Liver (tissue), 9 donors: Measurements from ENCODE around the gene FAM184B. TPM values are rescaled to one million over a fixed set of nuclear protein-coding genes. Genes with fewer than 3 reads are reported as not detected.

Experiments
- DNase-seq: peaks from one replicate; pipeline ENCODE4 v3.0.0-alpha.2; 2017; ENCODE audit warnings: low spot score
- H3K27ac ChIP-seq, 2 donors: one replicate each; pipeline ENCODE4 v1.7.0; 2013; ENCODE audit warnings: inconsistent platforms in 2 of 2, low read length in 2 of 2, control low read depth in 1 of 2, low read depth in 1 of 2, mild to moderate bottlenecking in 1 of 2
- H3K27me3 ChIP-seq, 4 donors: one replicate each; pipeline versions ENCODE4 v1.6.1 to v1.7.0; 2013; ENCODE audit warnings: low read length in 3 of 4, inconsistent platforms in 1 of 4, mild to moderate bottlenecking in 1 of 4, moderate library complexity in 1 of 4; ENCODE audit not compliant: control insufficient read depth in 4 of 4, insufficient read depth in 4 of 4
- H3K36me3 ChIP-seq, 4 donors: one replicate each; pipeline versions ENCODE4 v1.6.1 to v1.7.0; 2013; ENCODE audit warnings: low read length in 3 of 4, mild to moderate bottlenecking in 3 of 4, low read depth in 1 of 4, moderate library complexity in 1 of 4; ENCODE audit not compliant: control insufficient read depth in 4 of 4, insufficient read depth in 3 of 4
- H3K4me1 ChIP-seq, 4 donors: one replicate each; pipeline versions ENCODE4 v1.6.1 to v1.7.0; 2013; ENCODE audit warnings: low read length in 3 of 4, mild to moderate bottlenecking in 3 of 4, moderate library complexity in 1 of 4; ENCODE audit not compliant: control insufficient read depth in 4 of 4, insufficient read depth in 4 of 4
- H3K4me3 ChIP-seq, 3 donors: one replicate each; pipeline versions ENCODE4 v1.6.1 to v1.7.0; 2013; ENCODE audit warnings: low read length in 3 of 3, control low read depth in 1 of 3, low read depth in 1 of 3, mild to moderate bottlenecking in 1 of 3
- H3K9ac ChIP-seq, 2 donors: one replicate each; pipeline ENCODE4 v1.7.0; 2013; ENCODE audit warnings: low read length in 2 of 2, mild to moderate bottlenecking in 2 of 2, moderate library complexity in 2 of 2, control low read depth in 1 of 2, low read depth in 1 of 2
- H3K9me3 ChIP-seq, 4 donors: one replicate each; pipeline versions ENCODE4 v1.6.1 to v1.7.0; 2013; ENCODE audit warnings: low read length in 3 of 4; ENCODE audit not compliant: control insufficient read depth in 4 of 4
- EGR1 ChIP-seq, 2 donors: IDR thresholded peaks; 2 replicates each; pipeline ENCODE4 v1.6.1; 2016 to 2018; ENCODE audit warnings: antibody characterized with exemption in 2 of 2, low read depth in 2 of 2
- FOXA1 ChIP-seq: IDR thresholded peaks from 2 replicates; pipeline ENCODE4 v1.6.1; 2016; ENCODE audit warnings: antibody characterized with exemption
- FOXA2 ChIP-seq: IDR thresholded peaks from 2 replicates; pipeline ENCODE4 v1.6.1; 2016; ENCODE audit warnings: antibody characterized with exemption
- GABPA ChIP-seq, 2 donors: IDR thresholded peaks in 1 of 2; conservative IDR thresholded peaks in 1 of 2; 2 replicates each; pipeline ENCODE4 v1.6.1; 2016; ENCODE audit warnings: antibody characterized with exemption in 2 of 2, mild to moderate bottlenecking in 1 of 2, moderate library complexity in 1 of 2
- HNF4A ChIP-seq, 2 donors: conservative IDR thresholded peaks; 2 replicates each; pipeline ENCODE4 v1.6.1; 2016; ENCODE audit warnings: antibody characterized with exemption in 2 of 2, mild to moderate bottlenecking in 2 of 2
- HNF4G ChIP-seq: IDR thresholded peaks from 2 replicates; pipeline ENCODE4 v1.6.1; 2016; ENCODE audit warnings: antibody characterized with exemption
- JUND ChIP-seq, 2 donors: IDR thresholded peaks; 2 replicates each; pipeline ENCODE4 v1.6.1; 2016; ENCODE audit warnings: antibody characterized with exemption in 2 of 2
- MAX ChIP-seq: IDR thresholded peaks from 2 replicates; pipeline ENCODE4 v1.6.1; 2016; ENCODE audit warnings: antibody characterized with exemption
- NR2F2 ChIP-seq: IDR thresholded peaks from 2 replicates; pipeline ENCODE4 v1.6.1; 2016; ENCODE audit warnings: antibody characterized with exemption
- REST ChIP-seq: IDR thresholded peaks from 2 replicates; pipeline ENCODE4 v1.6.1; 2016; ENCODE audit warnings: antibody characterized with exemption, mild to moderate bottlenecking
- RXRA ChIP-seq, 2 donors: IDR thresholded peaks; 2 replicates each; pipeline ENCODE4 v1.6.1; 2017 to 2018; ENCODE audit warnings: antibody characterized with exemption in 2 of 2, mild to moderate bottlenecking in 1 of 2
- TAF1 ChIP-seq: conservative IDR thresholded peaks from 2 replicates; pipeline ENCODE4 v1.6.1; 2016; ENCODE audit warnings: antibody characterized with exemption, mild to moderate bottlenecking
- YY1 ChIP-seq: IDR thresholded peaks from 2 replicates; pipeline ENCODE4 v1.6.1; 2016; ENCODE audit warnings: antibody characterized with exemption, mild to moderate bottlenecking
- WGBS: extraction: QIAGEN DNeasy Blood & Tissue Kit; methylation state at CpG from one replicate; pipeline ENCODE4 v1.1.7; 2013; 5-methylcytosine and 5-hydroxymethylcytosine counted together
- polyA plus RNA-seq, 2 donors: library from polyadenylated mRNA; stranded (reverse) in 1 of 2; unstranded in 1 of 2; fragments of 200-250 nt in 1 of 2; fragments of >200 nt in 1 of 2; fragmentation: Nextera tagmentation in 1 of 2; extraction: Ambion mirVana in 1 of 2; gene quantifications; one replicate each; pipeline versions ENCODE4 v1.2.1 to v1.2.3, GENCODE V29; 2013 to 2015
- total RNA-seq, 2 donors: library from RNA; depleted of rRNA; stranded (reverse); fragments of >200 nt; gene quantifications; one replicate each; pipeline ENCODE4 v1.2.3, GENCODE V29; 2014
- TF ChIP-seq, protein P1 (sequence below): fragments of 150-350 bp; IDR thresholded peaks from 2 replicates; pipeline ENCODE4 v1.5.1; 2017; ENCODE audit warnings: improper control_type of control experiment, low read depth, low read length; ENCODE audit not compliant: missing input control
- TF ChIP-seq, protein P2 (sequence below): IDR thresholded peaks from 2 replicates; pipeline ENCODE4 v1.6.1; 2016; ENCODE audit warnings: antibody characterized with exemption
- TF ChIP-seq, protein P3 (sequence below): IDR thresholded peaks from 2 replicates; pipeline ENCODE4 v1.6.1; 2016; ENCODE audit warnings: antibody characterized with exemption
- donor health status: healthy.
- donor health status: healthy.
- donor health status: healthy.
- donor health status: healthy.
- donor health status: healthy.

FAM184B gene
- total and polyA plus RNA-seq, 4 donors: 0.01 TPM; not detected in 3

DNA sequence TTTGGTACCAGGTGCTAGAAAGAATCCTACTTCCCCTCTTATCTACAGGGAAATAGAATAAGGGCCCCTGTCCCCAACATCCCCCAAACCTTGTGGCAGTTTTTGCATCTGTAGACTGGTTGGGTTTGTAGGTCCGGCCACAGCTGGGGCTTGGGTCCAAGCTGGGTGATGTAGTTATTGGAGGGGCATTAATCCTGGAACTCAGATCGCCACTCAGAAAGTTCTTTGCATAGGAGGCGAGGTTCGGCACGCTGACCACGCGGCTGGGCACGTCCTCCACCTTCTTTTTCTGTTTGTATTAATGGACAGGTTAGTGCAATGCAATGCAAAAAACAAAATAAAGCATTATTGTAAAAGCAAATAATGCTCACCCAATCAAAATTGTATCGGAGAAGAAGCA lies 147.8 kb downstream of the FAM184B start:
- H3K4me3 ChIP-seq: no peak overlapping the region
- H3K9ac ChIP-seq: no peak overlapping the region
- H3K4me1 ChIP-seq: no peaks in the 10 kb centered on the region
- H3K27me3 ChIP-seq: no peaks in the 10 kb centered on the region
- no peak overlapping the region for H3K27ac ChIP-seq
- WGBS: 97% methylated on average over 9 of the region's 9 CpGs
- no peak for DNase-seq
- peaks cover 7 to 43% (median 30%) of the 10 kb centered on the region in 4 donors for H3K36me3 ChIP-seq
- TF ChIP-seq, protein P1, sequence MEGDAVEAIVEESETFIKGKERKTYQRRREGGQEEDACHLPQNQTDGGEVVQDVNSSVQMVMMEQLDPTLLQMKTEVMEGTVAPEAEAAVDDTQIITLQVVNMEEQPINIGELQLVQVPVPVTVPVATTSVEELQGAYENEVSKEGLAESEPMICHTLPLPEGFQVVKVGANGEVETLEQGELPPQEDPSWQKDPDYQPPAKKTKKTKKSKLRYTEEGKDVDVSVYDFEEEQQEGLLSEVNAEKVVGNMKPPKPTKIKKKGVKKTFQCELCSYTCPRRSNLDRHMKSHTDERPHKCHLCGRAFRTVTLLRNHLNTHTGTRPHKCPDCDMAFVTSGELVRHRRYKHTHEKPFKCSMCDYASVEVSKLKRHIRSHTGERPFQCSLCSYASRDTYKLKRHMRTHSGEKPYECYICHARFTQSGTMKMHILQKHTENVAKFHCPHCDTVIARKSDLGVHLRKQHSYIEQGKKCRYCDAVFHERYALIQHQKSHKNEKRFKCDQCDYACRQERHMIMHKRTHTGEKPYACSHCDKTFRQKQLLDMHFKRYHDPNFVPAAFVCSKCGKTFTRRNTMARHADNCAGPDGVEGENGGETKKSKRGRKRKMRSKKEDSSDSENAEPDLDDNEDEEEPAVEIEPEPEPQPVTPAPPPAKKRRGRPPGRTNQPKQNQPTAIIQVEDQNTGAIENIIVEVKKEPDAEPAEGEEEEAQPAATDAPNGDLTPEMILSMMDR: no peak
- TF ChIP-seq HNF4A (conservative IDR thresholded peaks at IDR 0.05): no peak
- TF ChIP-seq GABPA (IDR thresholded peaks at IDR 0.05 in 1 of 2, conservative IDR thresholded peaks at IDR 0.05 in 1 of 2): no peak
- TF ChIP-seq, protein P2, sequence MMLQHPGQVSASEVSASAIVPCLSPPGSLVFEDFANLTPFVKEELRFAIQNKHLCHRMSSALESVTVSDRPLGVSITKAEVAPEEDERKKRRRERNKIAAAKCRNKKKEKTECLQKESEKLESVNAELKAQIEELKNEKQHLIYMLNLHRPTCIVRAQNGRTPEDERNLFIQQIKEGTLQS: no peak
- no peak for TF ChIP-seq RXRA (IDR thresholded peaks at IDR 0.05)
- no peak for TF ChIP-seq TAF1
- no peak for TF ChIP-seq REST
- TF ChIP-seq MAX: no peak
- TF ChIP-seq YY1: no peak
- TF ChIP-seq HNF4G: no peak
- TF ChIP-seq FOXA2: no peak
- no peak for TF ChIP-seq JUND (IDR thresholded peaks at IDR 0.05)
- TF ChIP-seq NR2F2: no peak
- no peak for TF ChIP-seq FOXA1
- TF ChIP-seq, protein P3, sequence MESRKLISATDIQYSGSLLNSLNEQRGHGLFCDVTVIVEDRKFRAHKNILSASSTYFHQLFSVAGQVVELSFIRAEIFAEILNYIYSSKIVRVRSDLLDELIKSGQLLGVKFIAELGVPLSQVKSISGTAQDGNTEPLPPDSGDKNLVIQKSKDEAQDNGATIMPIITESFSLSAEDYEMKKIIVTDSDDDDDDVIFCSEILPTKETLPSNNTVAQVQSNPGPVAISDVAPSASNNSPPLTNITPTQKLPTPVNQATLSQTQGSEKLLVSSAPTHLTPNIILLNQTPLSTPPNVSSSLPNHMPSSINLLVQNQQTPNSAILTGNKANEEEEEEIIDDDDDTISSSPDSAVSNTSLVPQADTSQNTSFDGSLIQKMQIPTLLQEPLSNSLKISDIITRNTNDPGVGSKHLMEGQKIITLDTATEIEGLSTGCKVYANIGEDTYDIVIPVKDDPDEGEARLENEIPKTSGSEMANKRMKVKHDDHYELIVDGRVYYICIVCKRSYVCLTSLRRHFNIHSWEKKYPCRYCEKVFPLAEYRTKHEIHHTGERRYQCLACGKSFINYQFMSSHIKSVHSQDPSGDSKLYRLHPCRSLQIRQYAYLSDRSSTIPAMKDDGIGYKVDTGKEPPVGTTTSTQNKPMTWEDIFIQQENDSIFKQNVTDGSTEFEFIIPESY: no peak
- TF ChIP-seq EGR1 (IDR thresholded peaks at IDR 0.05; ENCODE audit: low read depth in 2 of 2): no peak
- H3K9me3 ChIP-seq: no peaks in the 10 kb centered on the region

DNA sequence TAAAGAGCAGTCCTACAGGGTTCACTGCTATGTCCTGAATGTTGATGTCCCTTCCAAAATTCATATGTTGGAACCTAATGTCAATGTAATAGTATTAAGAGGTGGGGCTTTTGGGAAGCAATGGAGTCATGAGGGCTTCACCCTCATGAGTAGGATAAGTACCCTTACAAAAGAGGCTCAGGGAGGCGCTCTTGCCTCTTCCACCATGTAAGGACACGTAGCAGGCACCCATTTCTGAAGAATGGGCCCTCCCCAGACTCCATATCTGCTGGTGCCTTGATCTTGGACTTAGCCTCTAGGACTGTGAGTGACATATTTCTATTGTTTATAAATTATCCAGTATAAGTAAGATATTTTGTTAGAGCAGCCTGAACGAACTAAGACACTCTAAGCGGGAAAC lies 151.2 kb downstream of the FAM184B start:
- Histone ChIP-seq H3K36me3 (peaks cover 17 to 73% (median 54%) of the 10 kb centered on the region in 4 donors), H3K27ac (no peak overlapping the region), H3K4me1 (no peaks in the 10 kb centered on the region), H3K27me3 (no peaks in the 10 kb centered on the region), H3K4me3 (no peak overlapping the region), H3K9me3 (no peaks in the 10 kb centered on the region), H3K9ac (no peak overlapping the region)
- TF ChIP-seq NR2F2: no peak
- no peak for TF ChIP-seq REST
- TF ChIP-seq FOXA2: no peak
- TF ChIP-seq HNF4A (conservative IDR thresholded peaks at IDR 0.05): no peak
- no peak for TF ChIP-seq YY1
- no peak for DNase-seq
- WGBS: 97% methylated on average over 4 of the region's 4 CpGs
